Measurements from ENCODE around the gene RAC3.

Gene RAC3

GRCh38 chr17:81993729-81994592 is 37.5 kb upstream of the RAC3 start:
- H3K4me1 ChIP-seq (ENCODE audit: control insufficient read depth, insufficient read depth, low read length): peaks cover 11% of the 10 kb centered on the region
- no peaks in the 10 kb centered on the region for H3K27me3 ChIP-seq (replicated peaks; ENCODE audit: control insufficient read depth, insufficient read depth, low read length)

GRCh38 chr17:81994593-81995462 is 36.6 kb upstream of the RAC3 start:
- Histone ChIP-seq H3K9ac (ENCODE audit: low read length) (no peak overlapping the region), H3K36me3 (ENCODE audit: control insufficient read depth, insufficient read depth, low read length, severe bottlenecking) (peaks cover 11% of the 10 kb centered on the region), H3K27me3 (replicated peaks; ENCODE audit: control insufficient read depth, insufficient read depth, low read length) (no peaks in the 10 kb centered on the region), H3K4me3 (ENCODE audit: low read length) (no peak overlapping the region), H3K4me1 (ENCODE audit: control insufficient read depth, insufficient read depth, low read length) (peaks cover 11% of the 10 kb centered on the region), H3K9me3 (ENCODE audit: control insufficient read depth, low read length) (no peaks in the 10 kb centered on the region)
- DNase-seq (ENCODE audit: low read depth): no peak

More at GRCh38 chr17:81993729-81994592, 37.5 kb upstream of the RAC3 start:
- no peak overlapping the region for H3K9ac ChIP-seq (ENCODE audit: low read length)
- H3K4me3 ChIP-seq (ENCODE audit: low read length): no peak overlapping the region
- H3K36me3 ChIP-seq (ENCODE audit: control insufficient read depth, insufficient read depth, low read length, severe bottlenecking): peaks cover 11% of the 10 kb centered on the region
- H3K9me3 ChIP-seq (ENCODE audit: control insufficient read depth, low read length): no peaks in the 10 kb centered on the region
- no peak for DNase-seq (ENCODE audit: low read depth)

- DNase-seq (ENCODE audit: low read depth): no peak
- Histone ChIP-seq H3K27me3 (replicated peaks; ENCODE audit: control insufficient read depth, insufficient read depth, low read length) (no peaks in the 10 kb centered on the region), H3K9ac (ENCODE audit: low read length) (no peak overlapping the region), H3K36me3 (ENCODE audit: control insufficient read depth, insufficient read depth, low read length, severe bottlenecking) (peaks cover 11% of the 10 kb centered on the region), H3K4me1 (ENCODE audit: control insufficient read depth, insufficient read depth, low read length) (peaks cover 11% of the 10 kb centered on the region), H3K9me3 (ENCODE audit: control insufficient read depth, low read length) (no peaks in the 10 kb centered on the region), H3K4me3 (ENCODE audit: low read length) (no peak overlapping the region)
Measured at GRCh38 chr17:81995463-81996231, 35.8 kb upstream of the RAC3 start.

- no peak for DNase-seq (ENCODE audit: low read depth)
- H3K27me3 ChIP-seq (replicated peaks; ENCODE audit: control insufficient read depth, insufficient read depth, low read length): no peaks in the 10 kb centered on the region
- no peak overlapping the region for H3K4me3 ChIP-seq (ENCODE audit: low read length)
- H3K9ac ChIP-seq (ENCODE audit: low read length): no peak overlapping the region
- no peaks in the 10 kb centered on the region for H3K9me3 ChIP-seq (ENCODE audit: control insufficient read depth, low read length)
- peaks cover 11% of the 10 kb centered on the region for H3K36me3 ChIP-seq (ENCODE audit: control insufficient read depth, insufficient read depth, low read length, severe bottlenecking)
- H3K4me1 ChIP-seq (ENCODE audit: control insufficient read depth, insufficient read depth, low read length): peaks cover 10% of the 10 kb centered on the region
Measured at GRCh38 chr17:81996232-81996756, 35.2 kb upstream of the RAC3 start.

GRCh38 chr17:81996757-81997441 is 34.6 kb upstream of the RAC3 start:
- H3K9me3 ChIP-seq (ENCODE audit: control insufficient read depth, low read length): no peaks in the 10 kb centered on the region
- H3K36me3 ChIP-seq (ENCODE audit: control insufficient read depth, insufficient read depth, low read length, severe bottlenecking): peaks cover 11% of the 10 kb centered on the region
- DNase-seq (ENCODE audit: low read depth): no peak
- H3K4me1 ChIP-seq (ENCODE audit: control insufficient read depth, insufficient read depth, low read length): peaks cover 4% of the 10 kb centered on the region
- no peak overlapping the region for H3K9ac ChIP-seq (ENCODE audit: low read length)
- no peaks in the 10 kb centered on the region for H3K27me3 ChIP-seq (replicated peaks; ENCODE audit: control insufficient read depth, insufficient read depth, low read length)
- no peak overlapping the region for H3K4me3 ChIP-seq (ENCODE audit: low read length)

GRCh38 chr17:81998212-81998611 is 33.3 kb upstream of the RAC3 start:
- DNase-seq (ENCODE audit: low read depth): no peak
- Histone ChIP-seq H3K9me3 (ENCODE audit: control insufficient read depth, low read length) (no peaks in the 10 kb centered on the region), H3K4me1 (ENCODE audit: control insufficient read depth, insufficient read depth, low read length) (peaks cover 6% of the 10 kb centered on the region), H3K9ac (ENCODE audit: low read length) (no peak overlapping the region), H3K4me3 (ENCODE audit: low read length) (no peak overlapping the region), H3K36me3 (ENCODE audit: control insufficient read depth, insufficient read depth, low read length, severe bottlenecking) (peaks cover 11% of the 10 kb centered on the region), H3K27me3 (replicated peaks; ENCODE audit: control insufficient read depth, insufficient read depth, low read length) (no peaks in the 10 kb centered on the region)

GRCh38 chr17:81998691-81999438 is 32.6 kb upstream of the RAC3 start:
- no peaks in the 10 kb centered on the region for H3K9me3 ChIP-seq (ENCODE audit: control insufficient read depth, low read length)
- peaks cover 8% of the 10 kb centered on the region for H3K36me3 ChIP-seq (ENCODE audit: control insufficient read depth, insufficient read depth, low read length, severe bottlenecking)
- no peak overlapping the region for H3K4me3 ChIP-seq (ENCODE audit: low read length)
- H3K9ac ChIP-seq (ENCODE audit: low read length): no peak overlapping the region
- H3K4me1 ChIP-seq (ENCODE audit: control insufficient read depth, insufficient read depth, low read length): peaks cover 10% of the 10 kb centered on the region
- no peak for DNase-seq (ENCODE audit: low read depth)
- no peaks in the 10 kb centered on the region for H3K27me3 ChIP-seq (replicated peaks; ENCODE audit: control insufficient read depth, insufficient read depth, low read length)

GRCh38 chr17:81999587-81999975 is 31.9 kb upstream of the RAC3 start:
- Histone ChIP-seq H3K36me3 (ENCODE audit: control insufficient read depth, insufficient read depth, low read length, severe bottlenecking) (peaks cover 8% of the 10 kb centered on the region), H3K9ac (ENCODE audit: low read length) (no peak overlapping the region), H3K27me3 (replicated peaks; ENCODE audit: control insufficient read depth, insufficient read depth, low read length) (no peaks in the 10 kb centered on the region), H3K4me1 (ENCODE audit: control insufficient read depth, insufficient read depth, low read length) (peaks cover 16% of the 10 kb centered on the region), H3K9me3 (ENCODE audit: control insufficient read depth, low read length) (no peaks in the 10 kb centered on the region), H3K4me3 (ENCODE audit: low read length) (no peak overlapping the region)
- no peak for DNase-seq (ENCODE audit: low read depth)

GRCh38 chr17:81999976-82000802 is 31.3 kb upstream of the RAC3 start:
- Histone ChIP-seq H3K4me1 (ENCODE audit: control insufficient read depth, insufficient read depth, low read length) (peaks cover 16% of the 10 kb centered on the region), H3K9me3 (ENCODE audit: control insufficient read depth, low read length) (no peaks in the 10 kb centered on the region), H3K4me3 (ENCODE audit: low read length) (no peak overlapping the region), H3K9ac (ENCODE audit: low read length) (no peak overlapping the region), H3K36me3 (ENCODE audit: control insufficient read depth, insufficient read depth, low read length, severe bottlenecking) (peaks cover 8% of the 10 kb centered on the region), H3K27me3 (replicated peaks; ENCODE audit: control insufficient read depth, insufficient read depth, low read length) (no peaks in the 10 kb centered on the region)
- no peak for DNase-seq (ENCODE audit: low read depth)
